Measurements from ENCODE around the gene ZNF264. TPM values are rescaled to one million over a fixed set of nuclear protein-coding genes. Genes with fewer than 3 reads are reported as not detected.
"Not testable (repeated sequence)": the region's sequence is repeated elsewhere in the genome, so short reads cannot be mapped to it uniquely, and the experiment has no call there.

Gene ZNF264
- total RNA-seq, 1 donor from 2014 or later: 23.0 TPM

DNA sequence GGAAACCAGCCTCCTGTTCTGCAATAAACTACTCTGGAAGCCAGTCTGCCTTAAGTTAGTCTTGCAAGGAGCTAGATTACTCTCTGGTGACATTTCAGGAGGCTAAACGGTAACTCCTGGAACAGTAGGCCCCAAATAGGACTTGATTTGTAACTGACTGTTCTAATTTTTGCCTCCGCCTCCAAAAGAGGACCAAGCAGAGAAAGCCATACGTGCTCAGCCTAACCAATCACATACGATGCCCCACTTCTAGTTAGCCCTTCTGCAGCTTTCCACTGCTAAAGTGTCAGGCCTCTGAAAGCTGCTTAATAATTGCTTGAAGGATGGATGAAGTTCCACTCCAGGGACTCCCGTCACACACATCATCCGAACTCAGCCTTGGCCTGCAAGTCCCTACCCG is 49.9 kb downstream of the ZNF264 start:
- DNase-seq (ENCODE audit: low spot score): peak; percentile 49
- intact Hi-C loops (cut with DNase I): loop anchor here (2.0 kb wide), 1 partner anchor 40 kb away; the partner anchor contains the start of gene ZNF460

DNA sequence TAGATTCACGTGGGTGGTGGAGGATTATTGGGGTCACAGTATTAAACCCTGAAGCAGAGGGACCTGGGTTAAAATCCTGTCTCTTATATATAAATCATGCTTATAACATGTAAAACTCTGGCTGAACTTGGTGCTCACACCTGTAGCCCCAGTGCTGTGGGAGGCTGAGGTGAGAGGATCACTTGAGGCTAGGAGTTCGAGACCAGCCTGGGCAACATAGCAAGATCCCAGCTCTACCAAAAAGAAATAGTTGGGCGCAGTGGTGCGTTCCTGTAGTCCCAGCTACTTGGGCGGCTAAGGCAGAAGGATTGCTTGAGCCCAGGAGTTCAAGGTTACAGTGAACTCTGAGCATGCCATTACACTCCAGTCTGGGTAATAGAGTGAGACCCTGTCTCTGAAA is 51.5 kb downstream of the ZNF264 start:
- DNase-seq (ENCODE audit: low spot score): no peak
- intact Hi-C loops (cut with DNase I): no loop called here

DNA sequence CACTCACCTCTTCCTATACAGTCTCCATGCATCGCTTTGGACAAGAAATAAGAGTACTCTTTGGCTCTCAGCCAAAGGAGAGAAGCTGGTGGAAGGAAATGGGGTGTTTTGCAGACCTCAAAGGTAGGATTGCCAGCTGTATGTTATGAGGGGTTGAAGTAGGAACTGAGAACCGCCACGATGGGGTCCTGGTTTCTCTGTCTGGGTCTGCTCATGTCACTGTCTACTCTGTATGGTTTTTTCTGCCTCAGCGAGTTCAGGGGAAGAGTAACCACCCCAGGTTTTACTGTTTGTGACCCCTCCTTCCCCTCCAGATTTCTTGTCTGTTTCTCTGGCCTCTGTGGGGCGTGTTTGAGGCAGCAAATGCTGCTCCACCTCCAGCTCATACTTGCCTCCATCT is 53.2 kb downstream of the ZNF264 start:
- intact Hi-C loops (cut with DNase I): no loop called here
- peak; percentile 10 for DNase-seq (ENCODE audit: low spot score)

DNA sequence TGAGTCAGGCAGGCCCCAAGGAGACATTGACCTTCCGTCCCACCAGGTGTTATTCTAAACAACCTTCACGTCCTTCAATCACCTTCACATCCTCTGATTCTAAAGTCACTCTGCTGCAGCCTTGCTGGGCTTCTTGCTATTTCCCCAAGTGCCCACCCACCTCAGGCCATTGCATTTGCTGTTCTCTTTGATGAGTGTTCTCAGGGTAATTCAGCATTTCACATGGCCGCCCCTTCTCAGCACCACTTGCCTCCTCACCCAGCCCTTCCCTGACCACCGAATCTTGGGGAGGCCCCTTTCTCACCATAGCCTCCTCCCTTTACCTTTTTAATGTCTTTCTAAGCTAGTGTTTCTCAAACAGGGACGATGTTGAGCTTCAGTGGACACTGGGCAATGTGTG is 53.8 kb downstream of the ZNF264 start:
- intact Hi-C loops (cut with DNase I): no loop called here
- DNase-seq (ENCODE audit: low spot score): peak; percentile 54

DNA sequence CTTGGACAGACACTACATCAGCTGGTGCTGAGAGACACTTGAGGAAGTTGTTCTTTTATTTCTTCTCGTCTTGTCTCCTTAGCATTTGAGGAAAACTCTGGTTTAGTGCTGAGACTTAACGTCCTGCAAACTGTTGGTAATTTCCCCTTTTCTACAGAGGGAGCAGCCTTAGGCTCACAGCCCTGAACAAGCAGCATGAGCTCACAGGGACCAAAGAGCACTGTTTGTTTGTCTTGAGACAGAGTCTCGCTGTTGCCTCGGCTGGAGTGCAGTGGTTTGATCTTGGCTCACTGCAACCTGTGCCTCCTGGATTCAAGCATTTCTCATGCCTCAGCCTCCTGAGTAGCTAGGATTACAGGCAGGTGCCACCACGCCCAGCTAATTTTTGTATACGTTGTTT is 54.7 kb downstream of the ZNF264 start:
- peak; percentile 22 for DNase-seq (ENCODE audit: low spot score)
- intact Hi-C loops (cut with DNase I): no loop called here

DNA sequence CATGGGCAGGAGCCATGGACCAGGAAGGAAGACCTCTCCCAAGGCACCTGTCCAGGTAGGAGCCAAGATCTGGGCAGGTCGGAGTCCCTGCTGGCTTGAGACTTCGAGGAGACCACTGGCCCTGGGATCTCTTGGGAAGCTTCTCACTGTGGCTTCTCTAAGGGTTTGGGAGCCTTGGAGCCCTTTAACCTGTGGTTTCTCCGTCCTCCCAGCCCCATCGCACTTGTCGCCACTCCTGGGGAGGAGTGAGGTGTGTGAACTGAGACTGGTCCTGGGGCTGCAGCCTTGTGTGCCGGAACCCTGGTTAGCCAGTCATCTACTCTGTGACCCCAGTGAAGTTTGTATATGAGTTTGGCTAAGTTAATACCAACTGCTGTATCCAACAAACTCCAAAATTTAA is 57.3 kb downstream of the ZNF264 start:
- intact Hi-C loops (cut with DNase I): no loop called here
- peak; percentile 63 for DNase-seq (ENCODE audit: low spot score)

DNA sequence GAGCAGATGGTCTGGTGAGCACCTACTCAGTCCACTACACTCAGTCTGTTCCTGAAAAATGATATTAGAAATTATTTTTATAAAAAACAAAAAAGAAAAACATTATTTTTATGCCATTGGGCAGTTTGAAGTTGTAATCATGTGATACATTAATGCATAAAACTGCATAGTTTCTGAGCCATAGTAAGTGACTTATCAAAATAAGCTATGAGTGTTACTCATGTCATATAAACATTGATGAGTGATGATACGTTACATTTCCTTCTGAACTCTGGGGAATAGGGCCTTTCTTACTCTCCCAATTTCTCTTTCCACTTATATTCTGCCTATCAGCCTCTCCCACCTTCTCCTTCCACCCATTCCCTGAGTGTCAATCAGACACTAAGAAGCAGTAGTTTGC is 58.0 kb downstream of the ZNF264 start:
- intact Hi-C loops (cut with DNase I): no loop called here
- no peak for DNase-seq (ENCODE audit: low spot score)

DNA sequence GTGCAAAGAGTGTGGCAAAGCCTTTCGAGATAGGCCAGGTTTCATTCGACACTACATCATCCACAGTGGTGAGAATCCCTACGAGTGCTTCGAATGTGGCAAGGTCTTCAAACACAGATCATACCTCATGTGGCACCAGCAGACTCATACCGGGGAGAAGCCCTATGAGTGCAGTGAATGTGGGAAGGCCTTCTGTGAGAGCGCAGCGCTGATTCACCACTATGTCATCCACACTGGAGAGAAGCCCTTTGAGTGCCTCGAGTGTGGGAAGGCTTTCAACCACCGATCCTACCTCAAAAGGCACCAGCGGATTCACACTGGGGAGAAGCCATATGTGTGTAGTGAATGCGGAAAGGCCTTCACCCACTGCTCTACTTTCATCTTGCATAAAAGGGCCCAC is 62.5 kb downstream of the ZNF264 start:
- intact Hi-C loops (cut with DNase I); DNase-seq (ENCODE audit: low spot score): not testable (repeated sequence)

DNA sequence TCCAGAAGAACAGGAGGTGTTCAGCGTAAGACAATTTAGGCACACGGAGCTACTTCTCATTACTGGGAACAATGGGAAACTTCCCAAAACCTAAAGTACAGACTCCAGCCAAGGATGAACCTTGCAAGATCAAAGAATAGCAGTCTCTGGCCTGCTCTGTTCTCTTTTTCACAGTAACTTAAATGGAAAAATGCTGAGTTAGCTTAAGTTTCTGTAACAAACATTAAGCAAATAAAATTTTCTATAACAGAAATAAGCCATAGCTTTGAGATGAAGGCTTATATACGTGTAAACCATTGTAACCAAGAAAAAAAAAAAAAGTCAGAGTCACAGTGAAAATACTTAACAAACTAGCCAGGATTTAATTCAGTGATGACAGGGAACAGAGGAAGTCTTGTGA is 70.7 kb downstream of the ZNF264 start:
- intact Hi-C loops (cut with DNase I): no loop called here
- no peak for DNase-seq (ENCODE audit: low spot score)

DNA sequence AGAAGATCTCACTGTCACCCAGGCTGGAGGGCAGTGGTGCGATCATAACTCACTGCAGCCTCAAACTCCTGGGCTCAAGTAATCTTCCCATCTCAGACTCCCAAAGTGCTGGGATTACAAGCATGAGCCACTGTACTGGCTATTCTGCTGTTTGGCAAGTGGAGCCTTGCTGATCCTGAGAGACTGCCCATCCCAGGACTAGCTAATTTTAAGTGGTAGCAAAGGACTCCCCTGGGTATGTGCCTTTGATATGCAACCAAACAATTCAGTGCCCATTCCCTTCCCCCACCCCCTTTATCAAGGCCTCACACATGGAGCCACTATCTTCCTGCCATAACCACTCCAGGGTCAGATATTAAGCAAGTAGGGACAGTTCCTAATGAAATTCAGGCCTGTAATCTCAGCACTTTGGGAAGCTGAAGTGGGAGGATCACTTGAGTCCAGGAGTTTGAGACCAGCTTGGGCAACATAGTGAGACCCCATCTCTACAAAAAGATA is 72.0 kb downstream of the ZNF264 start:
- intact Hi-C loops (cut with DNase I): no loop called here
- DNase-seq (ENCODE audit: low spot score): no peak

DNA sequence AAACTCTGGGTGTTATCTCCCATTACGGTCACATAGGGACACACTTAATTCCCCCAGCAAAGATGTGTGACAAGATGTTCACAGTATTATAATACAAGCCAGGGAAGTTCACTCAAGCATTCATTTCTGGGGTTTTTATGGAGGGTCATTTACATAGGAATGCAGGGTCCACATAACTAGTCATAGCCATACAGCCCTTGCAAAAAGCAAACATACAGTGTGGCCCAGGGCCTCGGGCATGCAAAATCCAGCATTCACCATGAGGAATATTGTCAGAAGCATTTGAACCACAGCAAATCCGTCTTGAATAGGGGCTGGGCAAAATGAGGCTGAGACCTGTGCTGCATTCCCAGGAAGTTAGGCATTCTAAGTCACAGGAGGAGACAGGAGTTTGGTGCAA is 76.0 kb downstream of the ZNF264 start:
- DNase-seq (ENCODE audit: low spot score): no peak
- intact Hi-C loops (cut with DNase I): no loop called here

DNA sequence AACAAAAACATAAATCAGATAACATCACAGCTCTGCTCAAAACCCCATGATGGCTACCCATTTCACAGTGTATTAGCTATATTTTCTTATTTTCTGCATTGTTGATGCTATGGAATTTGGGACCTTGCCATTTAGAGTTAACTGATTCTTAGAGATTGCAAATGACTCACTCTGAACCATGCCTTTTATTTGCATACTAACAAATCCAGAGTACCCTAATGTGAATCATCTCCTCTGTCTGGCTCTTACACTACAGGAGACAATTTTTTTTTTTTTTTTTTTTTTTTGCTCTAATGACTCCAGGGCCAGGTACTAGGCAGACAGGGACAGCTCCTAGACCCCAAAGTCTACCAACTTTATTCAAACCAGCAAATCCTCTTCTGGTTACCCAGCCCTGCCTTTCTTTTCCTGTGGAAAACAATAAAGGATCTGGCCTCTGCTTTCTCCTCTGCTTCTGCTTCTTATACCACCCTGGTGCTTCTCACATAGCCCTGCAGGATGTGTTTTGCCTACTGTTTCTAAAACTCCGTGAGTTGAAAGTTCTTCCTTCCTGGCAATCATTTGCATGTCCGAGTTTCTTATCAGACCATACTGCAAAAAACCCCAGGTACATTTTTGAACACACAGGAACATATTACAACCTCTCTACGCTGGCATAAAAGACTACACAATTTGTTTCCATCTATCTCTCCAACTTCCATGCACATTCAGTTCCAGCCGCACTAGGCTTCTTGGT is 78.4 kb downstream of the ZNF264 start:
- intact Hi-C loops (cut with DNase I): no loop called here
- no peak for DNase-seq (ENCODE audit: low spot score)

DNA sequence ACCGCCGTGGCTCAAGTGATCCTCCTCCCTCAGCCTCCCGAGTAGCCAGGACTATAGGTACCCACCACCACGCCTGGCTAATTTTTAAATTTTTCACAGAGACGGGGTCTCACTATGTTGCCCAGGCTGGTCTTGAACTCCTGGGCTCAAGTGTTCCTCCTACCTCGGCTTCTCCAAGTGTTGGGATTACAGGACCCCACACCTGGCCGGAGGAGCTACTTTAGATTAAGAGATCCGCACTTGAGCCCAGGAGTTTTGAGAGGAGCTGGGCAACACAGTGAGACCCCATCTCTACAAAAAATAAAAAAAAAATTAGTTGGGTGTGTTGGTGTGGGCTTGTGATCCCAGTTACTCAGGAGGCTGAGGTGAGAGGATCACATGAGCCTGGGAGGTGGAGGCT is 80.0 kb downstream of the ZNF264 start:
- DNase-seq (ENCODE audit: low spot score): no peak
- intact Hi-C loops (cut with DNase I): no loop called here

Other genes with a start within 250 kb of the ZNF264 start
- gene USP29, start 71.5 kb upstream of the ZNF264 start, total RNA-seq: not detected
- gene ZIM3, start 46.3 kb upstream of the ZNF264 start, total RNA-seq: not detected
- gene DUXA, start 24.0 kb upstream of the ZNF264 start, total RNA-seq: not detected
- 2.2 TPM for gene AURKC, start 39.5 kb downstream of the ZNF264 start, total RNA-seq
- gene ZNF805, start 49.1 kb downstream of the ZNF264 start, total RNA-seq: 12.8 TPM
- 45.3 TPM for gene ZNF460, start 89.0 kb downstream of the ZNF264 start, total RNA-seq
- gene ZNF543, start 129.0 kb downstream of the ZNF264 start, total RNA-seq: 6.1 TPM
- gene ZNF304, start 159.8 kb downstream of the ZNF264 start, total RNA-seq: 10.0 TPM
- gene TRAPPC2B, start 172.1 kb downstream of the ZNF264 start, total RNA-seq: 10.2 TPM
- 4.0 TPM for gene ZNF547, start 172.1 kb downstream of the ZNF264 start, total RNA-seq
- gene ZNF548, start 198.4 kb downstream of the ZNF264 start, total RNA-seq: 16.1 TPM
- 10.1 TPM for gene ZNF17, start 219.7 kb downstream of the ZNF264 start, total RNA-seq
- gene ZNF749, start 243.8 kb downstream of the ZNF264 start, total RNA-seq: 4.0 TPM

All from cardiac septum (tissue), 1 donor.